Measurements from ENCODE around the gene SYT9.

DNA sequence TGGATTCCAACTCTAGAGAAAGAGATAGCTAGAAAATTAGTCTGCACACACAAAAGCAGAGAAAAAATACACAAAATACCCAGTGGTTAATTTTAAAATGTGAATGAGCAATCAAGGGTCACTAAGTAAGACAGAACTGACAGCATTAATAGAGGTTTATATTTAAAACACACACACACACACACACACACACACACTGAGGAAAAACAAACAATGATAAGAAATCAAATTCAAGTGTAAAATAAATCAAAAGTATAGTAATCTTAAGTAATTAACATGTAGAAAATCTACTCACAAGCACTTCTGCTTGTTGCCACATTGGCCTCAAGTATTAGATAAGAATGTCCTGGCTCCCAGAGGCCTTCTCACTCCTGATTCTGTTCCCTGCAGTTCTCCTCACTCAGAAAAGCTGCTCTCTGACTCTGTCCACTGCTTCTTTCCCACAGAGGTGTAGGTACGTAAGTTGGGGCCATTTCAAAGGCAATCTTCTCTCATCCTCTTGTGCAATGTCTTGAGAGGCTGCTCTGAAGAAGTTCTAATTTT, 200.3 kb downstream of the SYT9 start:
- TF ChIP-seq POLR2AphosphoS5 (IDR thresholded peaks at IDR 0.05; ENCODE audit: low read depth, low read length): no peak
- no peak for TF ChIP-seq TAF1 (IDR thresholded peaks at IDR 0.05; ENCODE audit: borderline replicate concordance, insufficient read depth, low read length)
- no peak for TF ChIP-seq REST (IDR thresholded peaks at IDR 0.05; ENCODE audit: insufficient read depth in 1 of 2, low read depth in 2 of 2, low read length in 2 of 2)
- no peak for TF ChIP-seq SIN3A (IDR thresholded peaks at IDR 0.05; ENCODE audit: borderline replicate concordance, insufficient read depth, low read length)

All from PFSK-1 (cell line).